ENCODE results near the gene AMMECR1.

DNA sequence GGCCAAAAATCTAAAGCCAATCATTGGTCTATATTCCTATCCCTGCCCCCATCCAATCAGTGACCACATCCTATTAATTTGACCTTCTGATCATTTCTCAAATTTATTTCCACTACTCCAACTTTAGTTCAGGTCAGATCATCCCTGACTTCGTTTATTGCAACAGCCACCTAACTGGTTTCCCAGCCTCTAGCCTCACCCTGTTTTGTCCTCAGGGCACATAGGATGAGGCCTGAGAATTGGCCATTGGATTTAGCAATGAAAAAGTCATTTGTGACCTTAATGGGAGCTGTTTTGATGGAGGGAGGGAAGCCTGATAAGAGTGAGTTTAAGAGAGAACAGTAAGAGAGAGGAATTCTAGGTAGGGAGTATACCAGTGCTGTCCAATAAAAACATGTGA lies 155.0 kb downstream of the AMMECR1 start:
- TF ChIP-seq, protein P1, sequence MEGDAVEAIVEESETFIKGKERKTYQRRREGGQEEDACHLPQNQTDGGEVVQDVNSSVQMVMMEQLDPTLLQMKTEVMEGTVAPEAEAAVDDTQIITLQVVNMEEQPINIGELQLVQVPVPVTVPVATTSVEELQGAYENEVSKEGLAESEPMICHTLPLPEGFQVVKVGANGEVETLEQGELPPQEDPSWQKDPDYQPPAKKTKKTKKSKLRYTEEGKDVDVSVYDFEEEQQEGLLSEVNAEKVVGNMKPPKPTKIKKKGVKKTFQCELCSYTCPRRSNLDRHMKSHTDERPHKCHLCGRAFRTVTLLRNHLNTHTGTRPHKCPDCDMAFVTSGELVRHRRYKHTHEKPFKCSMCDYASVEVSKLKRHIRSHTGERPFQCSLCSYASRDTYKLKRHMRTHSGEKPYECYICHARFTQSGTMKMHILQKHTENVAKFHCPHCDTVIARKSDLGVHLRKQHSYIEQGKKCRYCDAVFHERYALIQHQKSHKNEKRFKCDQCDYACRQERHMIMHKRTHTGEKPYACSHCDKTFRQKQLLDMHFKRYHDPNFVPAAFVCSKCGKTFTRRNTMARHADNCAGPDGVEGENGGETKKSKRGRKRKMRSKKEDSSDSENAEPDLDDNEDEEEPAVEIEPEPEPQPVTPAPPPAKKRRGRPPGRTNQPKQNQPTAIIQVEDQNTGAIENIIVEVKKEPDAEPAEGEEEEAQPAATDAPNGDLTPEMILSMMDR (IDR thresholded peaks at IDR 0.05; ENCODE audit: borderline replicate concordance, extremely low read depth, low read length, poor library complexity, severe bottlenecking), result no peak
- no peak for TF ChIP-seq EZH2 (IDR thresholded peaks at IDR 0.05; ENCODE audit: borderline replicate concordance, low read depth, low read length, severe bottlenecking)
